HCT116 (cell line): Measurements from ENCODE around the gene DPH1. TPM values are rescaled to one million over a fixed set of nuclear protein-coding genes. Genes with fewer than 3 reads are reported as not detected.
A peak's percentile ranks its signal among the peaks of the same experiment; 100 is the strongest.

Experiments used
- ATAC-seq: fragments of 200-7000 bp; cut with Tn5 transposase; 2 replicates; pipeline ENCODE4 v1.9.1; 2020; ENCODE audit warnings: mild to moderate bottlenecking, moderate library complexity
- BruUV-seq: library from RNA; stranded (reverse); fragments of 400-500 nt; replicated peaks from 2 replicates; lab custom pipeline; 2021; lab: Mats Ljungman, UMichigan
- CTCF ChIA-PET: fragments of 300-600 bp; sonication (Branson Sonifier 250); formaldehyde crosslinking; loops from one replicate; lab custom pipeline; 2021; ENCODE audit warnings: antibody characterized with exemption; lab: Charles Lee
- POLR2A ChIA-PET: fragments of 300-600, 350-600 bp; sonication (Branson Sonifier 250); formaldehyde crosslinking; loops from one replicate; lab custom pipeline; 2021; ENCODE audit warnings: antibody characterized with exemption; lab: Charles Lee
- RAD21 ChIA-PET, 2 experiments: fragments of 300-600 bp; sonication (Branson Sonifier 250); formaldehyde crosslinking; loops; one replicate each; lab custom pipeline; 2023; ENCODE audit warnings: low total read pairs in 2 of 2; ENCODE audit not compliant: uncharacterized antibody in 2 of 2, unreplicated experiment in 2 of 2, low non-redundant PET in 1 of 2; lab: Charles Lee
- DNase-seq: peaks from one replicate; pipeline ENCODE4 v3.0.0-alpha.2; 2010; ENCODE audit warnings: low read depth, low spot score
- H2AFZ ChIP-seq: fragments of 200-600 bp; shearing (Covaris generic), sonication (generic); 2 replicates; pipeline ENCODE4 v1.6.1; 2017; ENCODE audit warnings: low read depth, mixed run types, mixed read lengths, antibody characterized with exemption, low read length; ENCODE audit not compliant: poor library complexity, severe bottlenecking
- H3K27ac ChIP-seq: 2 replicates; pipeline ENCODE4 v1.5.1; 2012; ENCODE audit warnings: low read depth, low read length
- H3K27me3 ChIP-seq: fragments of 200-600 bp; sonication (generic); 2 replicates; pipeline ENCODE4 v1.6.1; 2016; ENCODE audit warnings: mixed run types, low read length, mixed read lengths; ENCODE audit not compliant: insufficient read depth
- H3K36me3 ChIP-seq, 2 experiments: fragments of 200-500 bp in 1 of 2; fragments of 200-600 bp in 1 of 2; sonication (Bioruptor generic) in 1 of 2; sonication (generic) in 1 of 2; 2 replicates each; pipeline versions ENCODE4 v1.5.1 to v1.6.1; 2014 to 2016; ENCODE audit warnings: low read length in 2 of 2, inconsistent platforms in 1 of 2, mixed read lengths in 1 of 2, mixed run types in 1 of 2; ENCODE audit not compliant: insufficient read depth in 2 of 2, control insufficient read depth in 1 of 2
- H3K4me1 ChIP-seq, 2 experiments: fragments of 200-600 bp in 1 of 2; sonication (generic) in 1 of 2; 2 replicates each; pipeline versions ENCODE4 v1.5.1 to v1.6.1; 2012 to 2017; ENCODE audit warnings: low read length in 2 of 2, inconsistent platforms in 1 of 2, mild to moderate bottlenecking in 1 of 2, mixed read lengths in 1 of 2, mixed run types in 1 of 2, moderate library complexity in 1 of 2; ENCODE audit not compliant: insufficient read depth in 2 of 2, control insufficient read depth in 1 of 2
- H3K4me2 ChIP-seq: fragments of 200-600 bp; sonication (generic); 2 replicates; pipeline ENCODE4 v1.6.1; 2017; ENCODE audit warnings: mixed run types, low read length, mixed read lengths
- H3K4me3 ChIP-seq, 2 experiments: fragments of 200-600 bp in 1 of 2; sonication (generic) in 1 of 2; replicated peaks in 1 of 2; 2 replicates each; pipeline ENCODE4 v1.5.1; 2011 to 2016; ENCODE audit warnings: low read length in 2 of 2, control low read depth in 1 of 2, low read depth in 1 of 2, mild to moderate bottlenecking in 1 of 2, mixed read lengths in 1 of 2, mixed run types in 1 of 2
- H3K79me2 ChIP-seq: fragments of 200-600 bp; sonication (generic); 2 replicates; pipeline ENCODE4 v1.6.1; 2017; ENCODE audit warnings: mild to moderate bottlenecking, mixed run types, low read length, moderate library complexity, mixed read lengths; ENCODE audit not compliant: insufficient read depth
- H3K9ac ChIP-seq: fragments of 200-600 bp; sonication (generic); 2 replicates; pipeline ENCODE4 v1.6.1; 2016; ENCODE audit warnings: low read length, mixed read lengths
- H3K9me2 ChIP-seq: fragments of 200-600 bp; sonication (generic), shearing (Covaris generic); 2 replicates; pipeline ENCODE4 v1.6.1; 2017; ENCODE audit warnings: mixed run types, mild to moderate bottlenecking, moderate library complexity; ENCODE audit not compliant: insufficient read depth
- H3K9me3 ChIP-seq, 2 experiments: fragments of 200-500 bp in 1 of 2; fragments of 200-600 bp in 1 of 2; sonication (Bioruptor generic) in 1 of 2; sonication (generic) in 1 of 2; 2 replicates each; pipeline ENCODE4 v1.6.1; 2014 to 2017; ENCODE audit warnings: low read length in 2 of 2, mixed read lengths in 2 of 2, inconsistent platforms in 1 of 2, low read depth in 1 of 2, mild to moderate bottlenecking in 1 of 2, mixed run types in 1 of 2, moderate library complexity in 1 of 2; ENCODE audit not compliant: control insufficient read depth in 1 of 2, insufficient read depth in 1 of 2
- H4K20me1 ChIP-seq: fragments of 200-600 bp; sonication (generic), shearing (Covaris generic); 2 replicates; pipeline ENCODE4 v1.6.1; 2017; ENCODE audit warnings: mixed run types, mild to moderate bottlenecking, moderate library complexity; ENCODE audit not compliant: insufficient read depth
- ELF1 ChIP-seq: IDR thresholded peaks from 2 replicates; pipeline ENCODE4 v1.6.1; 2012; ENCODE audit warnings: low read depth, borderline replicate concordance
- EZH2 ChIP-seq: fragments of 200-600 bp; sonication (generic); IDR thresholded peaks from 2 replicates; pipeline ENCODE4 v1.6.1; 2017; ENCODE audit warnings: antibody characterized with exemption, mixed run types
- EZH2phosphoT487 ChIP-seq: fragments of 200-600 bp; IDR thresholded peaks from 2 replicates; pipeline ENCODE4 v1.6.1; 2018; ENCODE audit warnings: antibody characterized with exemption, borderline replicate concordance
- FOSL1 ChIP-seq: IDR thresholded peaks from 2 replicates; pipeline ENCODE4 v1.6.1; 2012; ENCODE audit warnings: low read depth
- POLR2A ChIP-seq: IDR thresholded peaks from 2 replicates; pipeline ENCODE4 v1.7.0; 2011; ENCODE audit warnings: borderline replicate concordance; ENCODE audit not compliant: insufficient read depth, insufficient read length; ENCODE audit errors: extremely low read depth
- POLR2AphosphoS5 ChIP-seq: IDR thresholded peaks from 2 replicates; pipeline ENCODE4 v1.6.1; 2011; ENCODE audit warnings: mild to moderate bottlenecking, low read depth, low read length, moderate library complexity
- RAD21 ChIP-seq: IDR thresholded peaks from 2 replicates; pipeline ENCODE4 v1.6.1; 2012; ENCODE audit warnings: low read depth, mild to moderate bottlenecking
- SP1 ChIP-seq: IDR thresholded peaks from 2 replicates; pipeline ENCODE4 v1.6.1; 2012; ENCODE audit warnings: low read depth
- YY1 ChIP-seq: IDR thresholded peaks from 2 replicates; pipeline ENCODE4 v1.6.1; 2011; ENCODE audit warnings: low read length, low read depth, moderate library complexity, mild to moderate bottlenecking; ENCODE audit not compliant: insufficient replicate concordance; ENCODE audit errors: extremely low read depth
- ZFX ChIP-seq: fragments of 450-650 bp; IDR thresholded peaks from 2 replicates; pipeline ENCODE4 v1.6.1; 2017
- ZNF274 ChIP-seq: fragments of 200-500 bp; sonication (Bioruptor generic); IDR thresholded peaks from 2 replicates; pipeline ENCODE4 v1.6.1; 2014; ENCODE audit warnings: mild to moderate bottlenecking, low read depth, low read length, inconsistent platforms
- intact Hi-C: fragments of 100-400 bp; cut with micrococcal nuclease; formaldehyde crosslinking; loops from 2 replicates; pipeline ENCODE4 v1.10.0; 2022
- total RNA-seq: library from RNA; stranded (reverse); gene quantifications from one replicate; pipeline ENCODE4 v1.2.1, GENCODE V29; 2021; ENCODE audit not compliant: unreplicated experiment
- TF ChIP-seq, protein P1 (sequence below): IDR thresholded peaks from 2 replicates; pipeline ENCODE4 v1.6.1; 2012
- TF ChIP-seq, protein P2 (sequence below), 3 experiments: fragments of 200-600 bp in 1 of 3; sonication (generic) in 1 of 3; IDR thresholded peaks in 2 of 3; conservative IDR thresholded peaks in 1 of 3; 2 replicates each; pipeline ENCODE4 v1.5.1; 2012 to 2017; ENCODE audit warnings: low read depth in 2 of 3, low read length in 2 of 3, antibody characterized with exemption in 1 of 3, borderline replicate concordance in 1 of 3, control low read depth in 1 of 3, mild to moderate bottlenecking in 1 of 3, mixed read lengths in 1 of 3, mixed run types in 1 of 3, moderate library complexity in 1 of 3; ENCODE audit not compliant: insufficient read depth in 1 of 3

DPH1 gene
- total RNA-seq, 1 experiment from 2014 or later = 47.2 TPM

DNA sequence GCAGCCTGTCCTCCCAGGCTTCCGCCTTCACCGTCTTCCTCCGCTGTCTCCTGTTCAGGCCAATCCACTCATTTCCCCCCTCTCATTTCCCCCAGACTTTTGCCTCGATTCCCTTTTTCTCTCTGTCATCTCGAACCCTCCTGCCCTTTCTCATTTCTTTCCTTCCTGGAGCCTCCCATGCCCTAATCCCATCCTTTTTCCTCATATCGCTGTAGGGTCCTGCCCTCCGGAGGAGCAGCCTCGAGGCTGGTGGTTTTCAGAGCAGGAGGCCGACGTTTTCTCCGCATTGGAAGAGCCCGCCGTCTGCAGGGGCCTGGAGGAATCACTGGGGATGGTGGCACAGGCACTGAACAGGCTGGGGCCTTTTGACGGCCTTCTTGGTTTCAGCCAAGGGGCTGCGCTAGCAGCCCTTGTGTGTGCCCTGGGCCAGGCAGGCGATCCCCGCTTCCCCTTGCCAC lies 12.5 kb downstream of the DPH1 start:
- Histone ChIP-seq H3K4me2 (peak overlapping the region; percentile 93), H4K20me1 (no peaks in the 10 kb centered on the region), H3K4me3 (peak overlapping the region; percentile 94 to 96), H3K4me1 (peaks cover 17 to 36% of the 10 kb centered on the region in 2 experiments), H3K9me2 (no peaks in the 10 kb centered on the region), H2AFZ (no peak overlapping the region), H3K79me2 (peaks cover 20% of the 10 kb centered on the region; the same call in 1 of the 2 replicates), H3K36me3 (0 out of 4 replicates have a peak, but pooled peaks cover 0 to 3% of the 10 kb centered on the region in 2 experiments), H3K27ac (peak overlapping the region; percentile 83), H3K9me3 (no peaks in the 10 kb centered on the region), H3K9ac (peak overlapping the region; percentile 91), H3K27me3 (no peaks in the 10 kb centered on the region)
- ChIA-PET RAD21 (no interaction called here), POLR2A (no interaction called here), CTCF (interaction anchor here (1.0 to 1.8 kb wide), 2 partner anchors 17 to 202 kb away, joined by 3 to 7 read pairs; partner anchors contain the start of gene RTN4RL1)
- intact Hi-C loops = no loop called here
- no TSS peak for BruUV-seq
- DNase-seq (no peak), ATAC-seq (peak; percentile 32)
- TF ChIP-seq POLR2A (no peak), YY1 (no peak), ZNF274 (no peak), EZH2phosphoT487 (no peak), ZFX (0 out of 2 replicates have a peak, but pooled peaks have one; percentile 24), FOSL1 (no peak), SP1 (no peak), POLR2AphosphoS5 (no peak), EZH2 (no peak), ELF1 (no peak), RAD21 (0 out of 2 replicates have a peak, but pooled peaks have one; percentile 26)
- TF ChIP-seq, protein P1, sequence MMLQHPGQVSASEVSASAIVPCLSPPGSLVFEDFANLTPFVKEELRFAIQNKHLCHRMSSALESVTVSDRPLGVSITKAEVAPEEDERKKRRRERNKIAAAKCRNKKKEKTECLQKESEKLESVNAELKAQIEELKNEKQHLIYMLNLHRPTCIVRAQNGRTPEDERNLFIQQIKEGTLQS = no peak
- TF ChIP-seq, protein P2, sequence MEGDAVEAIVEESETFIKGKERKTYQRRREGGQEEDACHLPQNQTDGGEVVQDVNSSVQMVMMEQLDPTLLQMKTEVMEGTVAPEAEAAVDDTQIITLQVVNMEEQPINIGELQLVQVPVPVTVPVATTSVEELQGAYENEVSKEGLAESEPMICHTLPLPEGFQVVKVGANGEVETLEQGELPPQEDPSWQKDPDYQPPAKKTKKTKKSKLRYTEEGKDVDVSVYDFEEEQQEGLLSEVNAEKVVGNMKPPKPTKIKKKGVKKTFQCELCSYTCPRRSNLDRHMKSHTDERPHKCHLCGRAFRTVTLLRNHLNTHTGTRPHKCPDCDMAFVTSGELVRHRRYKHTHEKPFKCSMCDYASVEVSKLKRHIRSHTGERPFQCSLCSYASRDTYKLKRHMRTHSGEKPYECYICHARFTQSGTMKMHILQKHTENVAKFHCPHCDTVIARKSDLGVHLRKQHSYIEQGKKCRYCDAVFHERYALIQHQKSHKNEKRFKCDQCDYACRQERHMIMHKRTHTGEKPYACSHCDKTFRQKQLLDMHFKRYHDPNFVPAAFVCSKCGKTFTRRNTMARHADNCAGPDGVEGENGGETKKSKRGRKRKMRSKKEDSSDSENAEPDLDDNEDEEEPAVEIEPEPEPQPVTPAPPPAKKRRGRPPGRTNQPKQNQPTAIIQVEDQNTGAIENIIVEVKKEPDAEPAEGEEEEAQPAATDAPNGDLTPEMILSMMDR (IDR thresholded peaks at IDR 0.05 in 2 of 3, conservative IDR thresholded peaks at IDR 0.05 in 1 of 3; ENCODE audit: borderline replicate concordance in 1 of 3, insufficient read depth in 1 of 3, low read depth in 2 of 3, low read length in 2 of 3) = peak in 1 of 3 experiments; percentile 40; a peak in 4 of 6 replicates
